HG02571 (cell line): ENCODE data around the gene CDR2L.
"Not testable (repeated sequence)": the region's sequence is repeated elsewhere in the genome, so short reads cannot be mapped to it uniquely, and the experiment has no call there.

Source experiments
- ATAC-seq: cut with Tn5 transposase; IDR thresholded peaks from one replicate; pipeline ENCODE4 v1.9.1; 2021; ENCODE audit warnings: mild to moderate bottlenecking, moderate library complexity; ENCODE audit not compliant: unreplicated experiment

Gene CDR2L

DNA sequence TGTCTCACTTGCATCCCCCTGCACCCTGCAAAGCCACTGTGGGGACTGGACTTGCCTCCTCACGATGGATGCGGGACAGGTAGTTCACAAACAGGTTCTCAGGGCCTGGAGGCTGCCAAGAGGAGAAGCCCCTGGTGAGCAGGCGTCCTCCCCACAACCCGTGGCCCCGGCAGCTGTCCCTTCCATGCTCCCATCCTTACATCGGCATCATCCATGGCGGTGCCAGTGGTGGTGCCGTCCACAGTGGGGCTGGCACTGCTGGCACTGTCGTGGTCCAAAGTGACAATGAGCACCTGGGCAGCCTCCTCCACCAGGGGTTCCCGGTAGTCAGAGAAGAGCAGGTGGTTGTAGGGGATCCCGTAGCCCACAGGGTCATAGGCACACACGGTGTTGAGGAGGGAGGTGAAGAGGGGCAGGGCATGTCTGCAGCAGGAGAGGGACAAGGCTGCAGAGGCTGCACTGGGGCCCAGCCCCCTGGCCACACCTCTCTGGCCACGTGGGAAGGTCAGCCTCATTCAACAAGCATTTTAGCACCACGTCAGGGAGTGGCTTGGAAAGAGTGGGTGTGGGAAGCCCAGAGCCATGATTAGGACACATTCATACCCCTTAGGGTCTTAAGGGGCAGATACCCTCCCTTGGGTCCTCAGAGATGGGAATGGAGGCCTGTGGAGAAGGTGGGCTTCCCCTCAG lies 27.5 kb upstream of the CDR2L start:
- no peak for ATAC-seq

DNA sequence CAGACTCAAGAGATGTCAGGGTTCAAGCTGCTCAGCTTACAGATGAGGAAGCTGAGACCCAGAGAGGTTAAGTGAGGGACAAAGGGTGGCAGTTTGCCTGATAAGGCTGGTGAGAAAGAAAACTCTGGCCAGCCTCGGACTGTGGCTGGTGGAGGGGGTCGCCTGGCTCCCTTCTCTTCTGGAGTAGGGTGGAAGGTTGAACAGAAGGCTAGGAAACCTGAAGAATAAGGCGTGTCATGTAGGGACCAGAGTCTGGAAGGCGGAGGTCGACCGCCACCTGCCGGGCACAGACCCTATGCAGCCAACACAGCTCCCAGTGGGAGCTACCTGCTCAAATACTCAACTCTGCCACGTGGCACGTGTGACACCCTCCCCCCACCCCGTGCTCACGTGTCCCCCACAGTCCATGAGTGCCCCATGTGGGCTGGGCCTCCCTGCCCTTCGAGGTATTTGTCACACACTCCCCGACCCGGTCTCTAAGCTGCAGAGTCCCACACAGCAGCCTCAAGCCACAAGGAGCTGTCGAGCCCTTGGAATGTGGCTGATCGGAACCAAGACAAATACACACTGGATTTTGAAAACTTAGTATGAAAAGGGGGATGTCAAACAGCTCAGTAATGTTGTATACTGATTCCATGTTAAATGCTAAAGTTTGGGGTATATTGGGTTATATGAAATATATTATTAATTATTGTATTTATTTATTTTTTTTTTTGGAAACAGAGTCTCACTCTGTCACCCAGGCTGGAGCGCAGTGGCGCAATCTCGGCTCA lies 26.7 kb upstream of the CDR2L start:
- ATAC-seq: no peak

DNA sequence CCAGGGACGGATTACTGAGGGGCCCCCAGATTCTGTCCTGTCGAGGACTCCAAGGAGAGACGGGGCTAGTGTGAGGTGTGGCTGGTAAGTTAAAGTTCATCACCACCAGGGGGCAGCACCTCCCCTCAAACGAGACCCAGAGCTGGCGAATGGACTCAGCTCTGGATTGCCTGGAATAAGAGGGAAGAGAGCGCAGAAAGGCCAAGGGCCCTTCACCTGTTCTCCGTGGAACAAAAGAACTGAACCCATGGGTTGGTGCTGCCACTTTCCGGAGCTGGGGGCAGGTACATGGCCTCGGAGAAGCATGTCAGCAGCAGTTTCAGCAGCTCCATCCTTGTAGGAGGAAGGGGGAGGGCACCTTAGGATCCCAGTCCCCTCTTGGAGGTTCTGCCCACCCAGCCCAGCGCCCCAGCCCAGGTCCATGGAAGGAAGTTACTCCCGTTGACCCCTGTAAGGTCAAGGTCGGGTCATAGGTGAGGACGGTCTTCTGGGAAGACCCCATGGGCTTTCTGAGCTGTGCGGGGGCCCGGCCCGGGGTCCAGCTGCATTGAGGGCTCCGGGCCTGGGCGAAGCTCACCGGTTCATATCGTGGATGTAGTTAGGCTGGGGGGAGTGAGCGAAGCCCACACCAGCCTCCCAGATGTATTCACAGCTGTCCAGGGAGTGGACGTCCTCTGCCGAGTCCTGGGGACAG lies 25.6 kb upstream of the CDR2L start:
- no peak for ATAC-seq

DNA sequence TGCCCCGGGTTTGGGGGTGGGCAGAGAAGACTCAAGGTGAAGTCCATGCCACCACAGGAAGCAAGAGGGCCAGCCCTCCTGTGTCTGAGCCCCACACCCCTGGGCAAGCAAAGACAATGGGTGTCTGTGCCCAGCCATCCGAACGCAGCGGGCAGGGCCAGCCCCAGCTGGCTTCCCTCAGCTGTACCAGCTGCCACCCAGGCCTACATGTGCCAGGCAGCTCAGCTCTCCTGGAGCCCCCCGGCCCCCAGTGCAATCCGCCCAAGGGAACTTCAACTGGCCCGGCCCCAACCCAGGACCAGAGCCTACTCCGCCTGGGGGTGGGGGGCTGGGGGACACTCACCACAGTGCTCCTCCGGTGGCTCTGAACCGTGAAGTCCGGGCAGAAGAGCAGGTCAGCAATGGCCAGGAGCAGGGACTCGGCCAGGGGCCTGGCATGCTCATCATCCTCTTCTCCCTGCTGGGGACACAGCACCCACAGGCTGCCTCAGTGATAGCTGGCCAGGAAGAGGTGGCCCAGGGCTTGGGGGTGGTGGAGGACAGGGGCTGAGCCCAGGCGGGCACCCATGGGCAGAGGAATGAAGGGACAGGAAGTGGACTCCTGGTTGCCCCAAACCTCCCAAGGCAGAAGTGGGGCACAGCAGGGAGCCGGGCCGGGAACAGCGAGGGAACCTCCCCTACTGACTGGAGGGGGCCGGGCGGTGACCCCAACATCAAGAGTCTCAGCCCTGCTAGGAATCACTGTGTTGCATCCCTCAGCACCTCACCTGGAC lies 24.6 kb upstream of the CDR2L start:
- no peak for ATAC-seq

DNA sequence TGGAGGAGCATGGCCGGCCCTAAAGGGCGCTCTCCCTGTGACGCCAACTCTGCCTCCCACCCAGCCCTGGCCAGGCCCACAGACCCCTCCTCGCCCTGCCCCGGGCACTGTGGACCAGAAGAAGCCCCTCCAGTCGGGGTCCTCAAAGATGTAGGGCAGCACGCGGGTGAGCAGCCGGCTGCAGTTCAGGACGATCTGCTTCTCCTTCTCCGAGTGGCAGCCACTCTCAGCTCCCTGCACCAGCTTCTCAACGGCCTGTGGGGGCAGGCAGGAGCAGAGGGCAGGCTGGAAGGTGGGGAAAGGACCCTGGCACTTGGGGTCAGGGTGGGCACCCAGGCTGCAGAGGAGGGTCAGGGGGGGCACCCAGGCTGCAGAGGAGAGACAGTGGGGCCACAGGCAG lies 23.8 kb upstream of the CDR2L start:
- ATAC-seq: no peak

DNA sequence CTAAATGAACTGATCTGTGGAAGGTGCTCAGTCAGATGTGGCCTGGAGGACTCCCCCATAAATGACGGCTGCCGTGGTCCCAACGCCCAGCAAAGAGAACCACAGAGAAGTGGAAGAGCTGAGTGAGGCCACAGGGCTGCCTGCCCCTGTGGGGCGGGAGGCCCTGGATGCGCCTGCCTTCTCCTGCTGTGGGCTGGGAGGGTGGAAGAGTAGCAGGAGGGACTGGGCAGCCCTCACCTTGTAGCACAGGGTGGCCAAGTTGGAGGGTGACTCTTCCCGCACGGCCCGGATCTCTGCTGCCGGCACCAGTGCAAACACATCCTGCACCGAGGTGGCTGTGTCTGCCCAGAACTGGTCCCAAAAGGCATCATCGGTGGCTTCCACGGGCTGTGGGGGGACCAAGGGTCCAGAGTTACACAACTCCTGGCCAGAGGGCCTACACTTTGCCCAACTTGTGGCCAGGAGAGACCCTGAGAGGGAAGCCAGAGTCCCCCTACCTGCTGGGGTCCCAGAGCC lies 23.1 kb upstream of the CDR2L start:
- no peak for ATAC-seq

DNA sequence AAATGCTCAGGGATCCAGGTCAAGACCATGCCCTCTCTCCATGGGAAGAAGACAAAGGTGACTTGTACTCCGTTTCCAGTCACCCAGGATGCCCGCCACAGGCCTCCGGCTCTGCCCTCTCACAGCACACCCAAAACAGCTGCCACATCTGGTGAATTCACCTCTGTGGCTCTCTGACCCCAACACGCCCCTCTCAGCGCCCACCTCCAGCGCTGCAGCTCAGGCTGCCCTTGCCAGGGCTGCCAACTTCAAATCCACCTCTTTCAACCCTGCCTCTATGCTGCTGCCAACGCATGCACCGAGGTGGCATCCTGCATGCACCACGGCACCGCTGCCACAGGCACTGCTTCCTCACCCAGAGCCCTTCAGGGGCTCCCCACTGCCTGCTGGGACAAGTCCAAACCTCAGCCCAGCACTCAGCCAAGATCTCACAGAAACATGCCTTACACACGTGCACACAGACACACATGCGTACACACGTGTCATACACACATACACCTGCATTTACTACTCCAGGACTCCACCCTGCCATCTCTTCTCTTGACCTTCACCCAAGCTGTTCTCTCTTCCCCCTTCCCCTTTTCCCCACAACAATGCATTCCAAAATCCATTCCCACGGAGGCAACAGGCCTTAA lies 22.3 kb upstream of the CDR2L start:
- ATAC-seq: no peak

DNA sequence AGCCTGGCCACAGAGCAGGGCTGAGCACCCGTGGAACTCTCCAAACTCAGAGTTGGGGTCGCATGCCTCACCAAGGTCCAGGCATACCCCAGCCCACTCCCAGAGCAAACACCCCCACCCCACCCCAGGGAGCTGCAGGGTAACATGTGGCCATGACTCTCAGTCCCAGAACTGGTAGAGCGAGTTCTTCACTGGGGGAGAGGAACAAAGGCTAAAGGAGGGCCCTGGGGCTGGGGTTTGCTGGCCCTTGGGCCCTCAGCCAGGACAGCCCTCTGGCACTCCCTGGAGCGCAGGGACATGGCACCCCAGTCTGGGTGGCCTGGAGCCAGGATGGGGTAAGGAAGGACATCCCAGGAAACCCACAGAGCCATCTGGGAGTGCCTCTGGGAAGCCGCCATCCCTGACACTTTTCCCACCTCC lies 19.1 kb upstream of the CDR2L start:
- no peak for ATAC-seq

DNA sequence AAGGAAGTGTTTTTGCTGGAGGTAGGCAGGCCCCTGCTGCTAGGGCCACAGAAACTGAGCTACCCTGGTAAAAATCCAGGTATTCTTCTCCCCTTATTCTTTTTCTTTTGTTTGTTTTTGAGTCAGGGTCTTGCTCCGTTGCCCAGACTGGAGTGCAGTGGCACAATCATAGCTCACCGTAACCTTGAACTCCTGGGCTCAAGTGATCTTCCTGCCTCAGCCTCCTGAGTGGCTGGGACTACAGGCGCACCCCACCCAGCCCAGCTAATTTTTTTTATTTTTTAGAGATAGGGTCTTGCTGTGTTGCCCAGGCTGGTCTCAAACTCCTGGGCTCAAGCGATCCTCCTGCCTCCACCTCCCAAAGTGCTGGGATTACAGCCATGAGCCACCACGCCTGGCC lies 17.9 kb upstream of the CDR2L start:
- ATAC-seq: not testable (repeated sequence)

DNA sequence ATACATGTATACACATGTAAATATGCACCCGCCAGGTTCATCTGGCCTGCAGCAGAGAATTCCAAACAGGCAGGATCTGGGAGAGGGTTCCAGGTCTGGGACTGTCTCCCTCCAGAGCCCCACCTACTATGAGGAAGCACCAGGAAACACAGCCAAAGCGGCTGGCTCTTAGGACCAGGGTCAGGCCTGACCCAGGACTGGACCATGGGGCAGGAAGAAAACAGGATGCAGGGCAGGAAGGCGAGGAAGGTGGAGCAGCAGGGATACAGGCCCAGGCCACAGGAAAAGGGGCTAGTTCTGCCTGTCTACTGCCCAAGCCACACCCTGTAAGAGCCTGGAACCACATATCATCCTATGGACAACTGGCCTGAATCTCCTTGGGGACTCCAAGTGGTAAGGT lies 17.0 kb upstream of the CDR2L start:
- no peak for ATAC-seq

DNA sequence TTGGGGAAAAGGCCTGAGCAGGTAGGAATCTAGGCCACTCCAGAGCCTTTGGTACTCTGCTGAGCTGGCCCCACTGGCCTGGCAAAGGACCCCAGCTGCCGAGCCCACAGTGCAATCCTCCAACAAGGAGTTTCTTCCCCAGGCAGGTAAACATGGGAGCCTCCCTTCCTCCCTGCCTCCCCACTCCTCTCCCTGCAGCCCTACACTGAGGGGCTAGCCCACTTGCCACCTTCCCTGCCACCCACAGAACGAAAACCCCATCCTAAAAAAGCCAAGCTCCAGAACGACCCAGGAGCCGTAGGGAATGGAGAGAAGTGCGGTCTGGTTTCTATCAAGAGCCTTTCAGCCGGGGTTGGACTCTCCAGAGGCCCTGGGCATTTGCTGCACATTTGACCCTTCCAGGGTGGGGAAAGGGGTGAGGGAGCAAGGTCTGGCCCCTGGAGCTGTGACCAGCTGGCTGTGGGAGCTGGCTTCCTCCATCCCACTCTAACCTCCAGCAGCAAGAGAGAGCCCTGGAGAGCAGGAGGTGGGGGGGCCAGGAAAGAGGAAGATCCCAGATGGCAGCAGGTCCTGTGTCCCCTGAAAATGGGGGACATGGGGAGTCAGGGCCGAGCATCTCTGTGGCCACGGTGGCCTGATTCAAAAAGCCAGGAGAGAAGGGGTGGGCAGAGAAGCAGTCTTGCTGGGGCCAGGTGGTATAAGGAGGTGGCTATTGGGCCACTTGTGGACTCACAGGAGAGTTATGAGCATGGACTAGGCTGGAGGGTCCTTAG lies 16.2 kb upstream of the CDR2L start:
- no peak for ATAC-seq

DNA sequence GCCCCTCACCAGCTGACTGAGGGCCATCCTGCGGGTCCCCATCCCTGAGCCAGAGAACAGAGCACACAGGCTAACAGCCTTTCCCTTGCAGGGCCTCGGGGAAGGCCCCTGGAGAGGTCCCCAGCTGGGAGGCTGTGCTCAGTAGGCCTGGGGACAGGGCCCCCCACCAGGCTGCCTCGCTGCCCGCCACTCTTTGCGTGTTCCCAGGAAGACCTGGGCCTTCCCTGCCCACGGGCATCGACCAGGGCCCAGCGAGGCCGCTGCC lies 15.7 kb upstream of the CDR2L start:
- no peak for ATAC-seq

DNA sequence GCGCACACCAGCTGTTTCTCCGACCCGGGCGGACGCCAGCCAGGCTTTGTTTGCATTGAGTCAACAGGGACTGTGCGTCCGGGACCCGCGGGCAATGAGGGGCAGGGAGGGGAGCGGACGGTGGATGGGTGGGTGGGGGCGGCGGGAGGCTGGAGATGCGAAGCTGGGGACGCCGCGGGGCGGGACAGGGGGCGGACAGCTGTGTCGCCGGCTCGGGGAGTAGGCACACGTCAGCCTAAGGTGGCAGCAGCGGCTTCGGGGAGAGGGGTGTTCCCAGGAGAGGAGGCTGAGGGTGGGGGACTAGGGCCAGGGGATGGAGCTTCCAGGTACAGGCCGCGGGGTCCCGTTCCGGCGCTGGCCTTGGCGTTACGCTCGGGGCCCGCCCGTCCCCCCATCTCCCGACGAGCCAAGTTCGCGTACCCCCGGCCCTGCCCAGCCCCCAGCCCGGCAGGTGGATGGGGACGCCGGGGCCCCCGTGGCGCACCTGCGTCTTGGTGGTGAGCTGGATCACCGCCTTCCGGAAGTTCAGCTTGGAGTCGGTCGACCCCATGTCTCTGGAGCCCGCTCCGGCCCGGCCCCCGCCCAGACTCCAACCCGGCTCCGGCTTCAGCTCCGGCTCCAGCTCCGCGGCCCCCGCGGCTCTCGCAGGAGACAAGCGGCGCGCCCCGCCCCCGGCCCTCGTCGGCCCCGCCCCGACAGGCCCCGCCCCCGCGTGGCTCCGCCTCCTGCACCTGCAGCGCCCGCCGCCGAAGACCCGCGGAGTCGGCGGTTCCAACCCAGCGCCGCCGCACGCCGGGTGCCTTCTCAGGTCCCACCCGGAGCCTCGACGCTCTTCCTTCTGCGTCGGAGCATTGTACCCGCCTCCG lies 15.1 kb upstream of the CDR2L start, which contains the start of gene HID1:
TSS of gene HID1 (minus strand) at position 653 of the 866 bp plus-strand sequence. CDS start at position 550, 103 bp downstream.
- no peak for ATAC-seq

DNA sequence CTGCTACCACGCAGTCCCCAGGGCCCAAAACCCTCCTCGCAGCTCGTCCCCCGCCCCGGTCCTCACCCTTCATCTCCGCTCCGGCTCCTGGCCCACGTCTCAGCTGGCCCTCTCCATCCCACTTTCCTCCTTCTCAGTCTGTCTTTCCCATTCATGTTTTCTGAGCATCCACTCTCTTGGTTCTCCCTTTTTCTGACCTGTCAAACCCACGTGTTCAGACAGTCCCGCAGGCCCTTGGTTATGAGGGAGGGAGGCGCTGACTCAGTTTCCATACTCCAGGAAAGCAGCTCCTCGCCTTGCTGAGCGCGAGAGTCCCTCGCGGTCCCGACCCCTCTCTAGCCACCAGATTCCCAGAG lies 14.5 kb upstream of the CDR2L start:
- ATAC-seq: no peak

DNA sequence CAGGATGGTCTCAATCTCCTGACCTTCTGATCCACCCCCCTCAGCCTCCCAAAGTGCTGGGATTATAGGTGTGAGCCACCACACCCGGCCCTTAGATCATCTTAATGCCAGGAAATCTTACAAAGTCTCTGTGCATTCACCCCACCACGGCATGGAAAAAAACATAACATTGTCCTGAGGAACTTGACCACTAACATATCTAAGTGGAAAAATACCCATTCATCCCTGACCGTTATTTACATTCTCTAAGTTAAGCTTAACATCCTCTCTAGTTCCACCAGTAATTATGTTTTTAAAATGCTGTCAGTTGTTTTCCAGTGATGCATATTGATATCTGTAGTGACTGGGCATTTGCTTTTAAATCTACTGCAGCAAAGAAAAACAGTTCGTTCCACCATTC lies 11.5 kb upstream of the CDR2L start:
- ATAC-seq: no peak

DNA sequence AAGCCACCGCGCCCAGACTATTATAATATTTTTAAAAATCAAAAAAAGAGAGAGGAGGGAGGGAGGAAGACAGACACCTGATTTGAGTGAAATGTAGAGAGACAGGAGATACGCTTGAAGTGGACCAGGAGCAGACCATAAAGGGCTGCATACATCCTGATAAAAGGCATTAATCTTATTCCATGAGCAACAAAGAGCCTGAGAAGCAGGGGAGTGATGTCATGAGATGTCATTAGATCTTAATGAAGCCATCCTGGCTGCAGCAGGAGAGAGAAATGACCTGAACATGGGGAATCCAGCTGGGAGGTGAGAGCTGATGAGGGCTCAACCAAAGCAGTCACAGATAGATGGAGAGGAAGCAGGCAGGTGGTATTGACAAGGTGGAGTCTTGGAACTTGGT lies 9.6 kb upstream of the CDR2L start:
- ATAC-seq: no peak

DNA sequence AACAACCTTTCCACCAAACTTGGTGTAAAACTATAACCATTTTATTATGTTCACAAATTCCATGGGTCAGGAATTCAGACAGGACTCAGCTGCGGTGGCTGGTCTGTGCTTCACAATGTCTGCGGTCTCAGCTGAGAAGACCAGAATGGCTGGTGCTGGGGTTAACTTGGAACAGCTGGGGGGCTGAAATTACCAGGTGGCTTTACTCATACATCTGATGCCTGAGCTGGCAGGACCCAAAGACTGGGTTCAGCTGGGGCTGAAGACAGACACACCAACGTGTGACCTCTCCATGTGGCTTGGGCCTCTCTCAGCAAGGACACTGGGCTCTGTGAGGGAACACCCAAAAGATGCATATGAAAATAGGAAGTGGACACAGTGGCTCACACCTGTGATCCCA lies 9.2 kb upstream of the CDR2L start:
- ATAC-seq: no peak

DNA sequence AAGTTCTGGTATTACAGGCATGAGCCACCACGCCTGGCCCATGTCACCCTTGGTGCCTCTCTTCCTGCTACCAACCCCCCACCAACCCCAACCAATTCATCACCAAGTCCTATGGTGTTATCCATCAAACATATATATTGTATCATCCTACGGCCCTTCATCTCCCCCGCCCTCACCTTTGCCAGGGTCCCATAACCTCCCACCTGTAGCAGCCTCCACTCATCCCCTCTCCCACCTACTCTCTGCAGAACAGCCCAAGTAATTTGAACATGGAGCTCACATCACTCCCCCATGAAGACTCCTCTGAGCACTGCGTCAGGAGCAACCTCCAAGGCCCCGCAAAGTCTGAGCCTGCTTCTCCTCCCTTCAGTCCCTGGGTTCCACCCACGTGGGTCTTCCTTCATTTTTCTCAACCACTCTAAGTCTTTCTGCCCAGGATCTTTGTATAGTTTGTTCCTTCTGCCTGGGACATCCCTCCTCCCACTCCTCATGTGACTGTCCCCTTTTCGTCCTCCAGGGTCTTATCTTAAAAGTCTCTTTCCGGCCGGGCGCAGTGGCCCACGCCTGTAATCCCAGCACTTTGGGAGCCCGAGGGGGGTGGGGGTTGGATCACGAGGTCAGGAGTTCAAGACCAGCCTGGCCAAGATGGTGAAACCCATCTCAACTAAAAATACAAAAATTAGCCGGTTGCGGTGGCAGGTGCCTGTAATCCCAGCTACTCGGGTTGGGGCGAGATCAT lies 7.9 kb upstream of the CDR2L start:
- no peak for ATAC-seq
